ENCODE results near the gene MMD. TPM values are rescaled to one million over a fixed set of nuclear protein-coding genes. Genes with fewer than 3 reads are reported as not detected.
"Not testable (repeated sequence)": the region's sequence is repeated elsewhere in the genome, so short reads cannot be mapped to it uniquely, and the experiment has no call there.

MMD gene
- total and polyA plus RNA-seq, 2 experiments from 2014 or later = 65.3 to 85.0 TPM

GRCh38 chr17:55435408-55435807 lies 13.8 kb upstream of the MMD start:
- no peaks in the 10 kb centered on the region for H3K27me3 ChIP-seq
- H3K36me3 ChIP-seq = no peaks in the 10 kb centered on the region
- no peak overlapping the region for H3K4me3 ChIP-seq
- H3K4me1 ChIP-seq (ENCODE audit: low read depth) = peaks cover 14% of the 10 kb centered on the region
- no peak for DNase-seq (ENCODE audit: low read depth in 1 of 2, low spot score in 1 of 2)
- TF ChIP-seq, protein P1, sequence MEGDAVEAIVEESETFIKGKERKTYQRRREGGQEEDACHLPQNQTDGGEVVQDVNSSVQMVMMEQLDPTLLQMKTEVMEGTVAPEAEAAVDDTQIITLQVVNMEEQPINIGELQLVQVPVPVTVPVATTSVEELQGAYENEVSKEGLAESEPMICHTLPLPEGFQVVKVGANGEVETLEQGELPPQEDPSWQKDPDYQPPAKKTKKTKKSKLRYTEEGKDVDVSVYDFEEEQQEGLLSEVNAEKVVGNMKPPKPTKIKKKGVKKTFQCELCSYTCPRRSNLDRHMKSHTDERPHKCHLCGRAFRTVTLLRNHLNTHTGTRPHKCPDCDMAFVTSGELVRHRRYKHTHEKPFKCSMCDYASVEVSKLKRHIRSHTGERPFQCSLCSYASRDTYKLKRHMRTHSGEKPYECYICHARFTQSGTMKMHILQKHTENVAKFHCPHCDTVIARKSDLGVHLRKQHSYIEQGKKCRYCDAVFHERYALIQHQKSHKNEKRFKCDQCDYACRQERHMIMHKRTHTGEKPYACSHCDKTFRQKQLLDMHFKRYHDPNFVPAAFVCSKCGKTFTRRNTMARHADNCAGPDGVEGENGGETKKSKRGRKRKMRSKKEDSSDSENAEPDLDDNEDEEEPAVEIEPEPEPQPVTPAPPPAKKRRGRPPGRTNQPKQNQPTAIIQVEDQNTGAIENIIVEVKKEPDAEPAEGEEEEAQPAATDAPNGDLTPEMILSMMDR (IDR thresholded peaks at IDR 0.05; ENCODE audit: low read depth, low read length) = no peak
- H3K9me3 ChIP-seq (ENCODE audit: low read depth) = no peaks in the 10 kb centered on the region
- H3K27ac ChIP-seq = no peak overlapping the region

GRCh38 chr17:55434721-55435120 lies 13.1 kb upstream of the MMD start:
- TF ChIP-seq, protein P1 (IDR thresholded peaks at IDR 0.05; ENCODE audit: low read depth, low read length) = no peak
- Histone ChIP-seq H3K27me3 (no peaks in the 10 kb centered on the region), H3K4me3 (no peak overlapping the region), H3K27ac (no peak overlapping the region), H3K4me1 (ENCODE audit: low read depth) (peaks cover 14% of the 10 kb centered on the region), H3K36me3 (no peaks in the 10 kb centered on the region), H3K9me3 (ENCODE audit: low read depth) (no peaks in the 10 kb centered on the region)
- no peak for DNase-seq (ENCODE audit: low read depth in 1 of 2, low spot score in 1 of 2)

- Histone ChIP-seq H3K4me1 (ENCODE audit: low read depth) (peaks cover 8% of the 10 kb centered on the region), H3K36me3 (no peaks in the 10 kb centered on the region), H3K9me3 (ENCODE audit: low read depth) (no peaks in the 10 kb centered on the region), H3K27ac (no peak overlapping the region), H3K27me3 (no peaks in the 10 kb centered on the region), H3K4me3 (no peak overlapping the region)
- TF ChIP-seq, protein P1 (IDR thresholded peaks at IDR 0.05; ENCODE audit: low read depth, low read length) = no peak
- peak in 1 of 2 donors; percentile 98 for DNase-seq (ENCODE audit: low read depth in 1 of 2, low spot score in 1 of 2)
These were observed 12.2 kb upstream of the MMD start for GRCh38 chr17:55433629-55434422.

- TF ChIP-seq, protein P1 (IDR thresholded peaks at IDR 0.05; ENCODE audit: low read depth, low read length) = no peak
- H3K27ac ChIP-seq = no peak overlapping the region
- H3K9me3 ChIP-seq (ENCODE audit: low read depth) = no peaks in the 10 kb centered on the region
- no peaks in the 10 kb centered on the region for H3K27me3 ChIP-seq
- H3K4me3 ChIP-seq = no peak overlapping the region
- no peaks in the 10 kb centered on the region for H3K36me3 ChIP-seq
- peaks cover 8% of the 10 kb centered on the region for H3K4me1 ChIP-seq (ENCODE audit: low read depth)
- no peak for DNase-seq (ENCODE audit: low read depth in 1 of 2, low spot score in 1 of 2)
These were observed 11.5 kb upstream of the MMD start for GRCh38 chr17:55433029-55433628.

DNA sequence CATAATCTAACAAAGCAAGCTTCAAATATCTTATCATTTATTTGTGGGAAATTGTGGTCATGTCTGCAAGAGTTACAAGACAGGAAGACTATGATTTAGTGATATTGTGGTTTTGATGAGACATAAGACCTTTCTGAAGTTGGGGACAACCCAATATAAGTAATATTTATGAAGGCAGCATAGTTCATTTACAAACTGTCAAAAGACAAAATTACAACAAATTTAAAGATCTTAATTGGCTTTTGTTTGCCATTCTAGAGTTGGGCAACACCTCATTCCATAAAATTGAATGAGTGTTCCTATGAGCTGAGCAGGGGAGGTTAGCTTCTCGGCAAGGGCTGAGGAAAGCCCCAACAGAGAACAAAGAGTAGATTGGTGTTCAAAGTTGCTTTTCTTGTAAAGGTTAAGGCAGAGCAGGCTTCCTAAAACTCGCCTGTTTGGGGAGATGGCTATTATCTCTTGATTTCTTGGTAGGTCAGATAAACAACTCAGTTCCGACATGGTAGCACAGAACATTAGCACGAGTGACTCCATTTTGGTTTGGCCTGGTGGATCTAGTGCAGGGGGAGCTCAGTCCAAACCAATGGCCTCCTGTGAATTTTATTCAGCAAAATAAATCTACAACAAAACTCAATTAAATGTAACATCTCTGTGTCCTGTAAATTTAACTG lies 10.9 kb upstream of the MMD start:
- peak in 1 of 2 donors; percentile 61 for DNase-seq (ENCODE audit: low read depth in 1 of 2, low spot score in 1 of 2)
- H3K9me3 ChIP-seq (ENCODE audit: low read depth) = no peaks in the 10 kb centered on the region
- TF ChIP-seq, protein P1 (IDR thresholded peaks at IDR 0.05; ENCODE audit: low read depth, low read length) = no peak

DNA sequence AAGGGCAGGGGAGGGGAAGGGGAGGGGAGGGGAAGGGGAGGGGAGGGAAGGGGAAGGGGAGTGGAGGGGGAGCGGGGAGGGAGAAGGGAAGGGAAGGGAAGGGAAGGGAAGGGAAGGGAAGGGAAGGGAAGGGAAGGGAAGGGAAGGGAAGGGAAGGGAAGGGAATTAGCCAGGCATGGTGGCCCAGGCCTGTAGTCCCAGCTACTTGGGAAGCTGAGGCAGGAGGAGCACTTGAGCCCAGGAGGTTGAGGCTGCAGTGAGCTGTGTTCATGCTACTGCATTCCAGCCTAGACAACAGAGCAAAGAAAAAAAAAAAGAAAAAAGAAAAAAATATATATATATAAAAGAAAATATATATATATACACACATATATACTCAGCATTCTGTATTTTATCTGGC lies 10.3 kb upstream of the MMD start:
- not testable (repeated sequence) for H3K4me3 ChIP-seq; H3K4me1 ChIP-seq (ENCODE audit: low read depth); H3K36me3 ChIP-seq; DNase-seq (ENCODE audit: low read depth in 1 of 2, low spot score in 1 of 2); H3K27ac ChIP-seq; H3K9me3 ChIP-seq (ENCODE audit: low read depth); H3K27me3 ChIP-seq

More for the DNA sequence above, 10.9 kb upstream of the MMD start:
- Histone ChIP-seq H3K27me3 (no peaks in the 10 kb centered on the region), H3K4me1 (ENCODE audit: low read depth) (peaks cover 8% of the 10 kb centered on the region), H3K36me3 (no peaks in the 10 kb centered on the region), H3K4me3 (no peak overlapping the region), H3K27ac (no peak overlapping the region)

Data from cardiac muscle cell (in vitro differentiated cells and primary cell).